H1 (cell line): ENCODE measurements around the gene HERC3. TPM values are rescaled to one million over a fixed set of nuclear protein-coding genes. Genes with fewer than 3 reads are reported as not detected.

ENCODE experiments used
- CTCF ChIA-PET: fragments of 300-600 bp; sonication (Branson Sonifier 250); formaldehyde crosslinking; loops from one replicate; lab custom pipeline; 2021; ENCODE audit not compliant: partially characterized antibody; lab: Charles Lee
- POLR2A ChIA-PET: fragments of 300-600 bp; sonication (Branson Sonifier 250); formaldehyde crosslinking; loops from one replicate; lab custom pipeline; 2021; ENCODE audit warnings: inconsistent platforms; ENCODE audit not compliant: partially characterized antibody; lab: Charles Lee
- DNase-seq, 2 experiments: peaks; one replicate each; pipeline versions ENCODE4 v3.0.0 to v3.0.0-alpha.2; 2010 to 2022; ENCODE audit warnings: low spot score in 2 of 2, low read depth in 1 of 2, mixed read lengths in 1 of 2
- FAIRE-seq: peaks from 2 replicates; lab custom pipeline; 2011; peaks lifted over from hg19 to GRCh38; lab: Jason Lieb, UNC
- H2AFZ ChIP-seq: 2 replicates; pipeline ENCODE4 v1.8.1; 2012; ENCODE audit warnings: low read length, inconsistent platforms
- H2AK5ac ChIP-seq: 2 replicates; pipeline ENCODE4 v1.6.1; 2013; ENCODE audit warnings: low read depth, low read length
- H2BK120ac ChIP-seq: replicated peaks from 2 replicates; pipeline ENCODE3; 2013; ENCODE audit warnings: low read depth, low read length, inconsistent platforms
- H2BK12ac ChIP-seq: 2 replicates; pipeline ENCODE4 v1.6.1; 2013; ENCODE audit warnings: low read depth, low read length
- H2BK15ac ChIP-seq: 2 replicates; pipeline ENCODE4 v1.6.1; 2013; ENCODE audit warnings: low read length
- H2BK20ac ChIP-seq: 2 replicates; pipeline ENCODE4 v1.6.1; 2013; ENCODE audit warnings: low read length
- H2BK5ac ChIP-seq: 2 replicates; pipeline ENCODE4 v1.6.1; 2013; ENCODE audit warnings: low read depth, low read length
- H3K14ac ChIP-seq: 2 replicates; pipeline ENCODE4 v1.6.1; 2013; ENCODE audit warnings: inconsistent platforms; ENCODE audit not compliant: insufficient read length
- H3K18ac ChIP-seq: 2 replicates; pipeline ENCODE4 v1.6.1; 2013; ENCODE audit warnings: low read length; ENCODE audit errors: extremely low read depth
- H3K23ac ChIP-seq: 2 replicates; pipeline ENCODE4 v1.6.1; 2013; ENCODE audit warnings: inconsistent platforms; ENCODE audit not compliant: insufficient read length
- H3K23me2 ChIP-seq: 2 replicates; pipeline ENCODE4 v1.6.1; 2013; ENCODE audit warnings: low read depth, low read length
- H3K27ac ChIP-seq: 2 replicates; pipeline ENCODE4 v1.6.1; 2011; ENCODE audit warnings: low read depth, low read length, inconsistent platforms
- H3K27me3 ChIP-seq, 4 experiments: replicated peaks in 1 of 4; 1 replicate in 1 of 4; 2 replicates in 3 of 4; pipeline versions ENCODE4 v1.6.1 to v1.8.1; 2011 to 2013; ENCODE audit warnings: low read length in 3 of 4, mild to moderate bottlenecking in 3 of 4, inconsistent platforms in 2 of 4, mixed read lengths in 2 of 4, moderate library complexity in 1 of 4; ENCODE audit not compliant: control insufficient read depth in 3 of 4, insufficient read depth in 3 of 4; ENCODE audit errors: extremely low read depth in 1 of 4
- H3K36me3 ChIP-seq, 4 experiments: 2 replicates each; pipeline versions ENCODE4 v1.6.1 to v1.8.1; 2011 to 2013; ENCODE audit warnings: mild to moderate bottlenecking in 4 of 4, low read length in 3 of 4, moderate library complexity in 2 of 4, control low read depth in 1 of 4, inconsistent platforms in 1 of 4; ENCODE audit not compliant: insufficient read depth in 4 of 4, control insufficient read depth in 2 of 4
- H3K4ac ChIP-seq: replicated peaks from 2 replicates; pipeline ENCODE3; 2013; ENCODE audit warnings: low read length, low read depth, mixed read lengths, inconsistent platforms; ENCODE audit not compliant: insufficient read length
- H3K4me1 ChIP-seq, 4 experiments: replicated peaks in 1 of 4; 1 replicate in 1 of 4; 2 replicates in 3 of 4; pipeline versions ENCODE4 v1.6.1 to v1.8.1; 2011 to 2013; ENCODE audit warnings: low read length in 3 of 4, inconsistent platforms in 2 of 4, mixed read lengths in 1 of 4; ENCODE audit not compliant: insufficient read depth in 4 of 4, control insufficient read depth in 3 of 4
- H3K4me2 ChIP-seq, 2 experiments: 2 replicates each; pipeline versions ENCODE4 v1.6.1 to v1.8.1; 2011 to 2013; ENCODE audit warnings: low read depth in 2 of 2, low read length in 2 of 2, control low read depth in 1 of 2, inconsistent platforms in 1 of 2, mild to moderate bottlenecking in 1 of 2; ENCODE audit not compliant: insufficient read depth in 1 of 2
- H3K4me3 ChIP-seq, 4 experiments: fragments of 200-600, 300-600 bp in 1 of 4; sonication (generic), shearing (Covaris generic), sonication (Bioruptor Twin) in 1 of 4; 2 replicates each; pipeline versions ENCODE4 v1.5.1 to v1.8.1; 2011 to 2016; ENCODE audit warnings: low read length in 4 of 4, low read depth in 3 of 4, control low read depth in 2 of 4, inconsistent platforms in 2 of 4, mild to moderate bottlenecking in 2 of 4, mixed read lengths in 1 of 4, moderate library complexity in 1 of 4; ENCODE audit not compliant: insufficient read depth in 2 of 4; ENCODE audit errors: extremely low read depth in 1 of 4
- H3K56ac ChIP-seq: replicated peaks from 2 replicates; pipeline ENCODE3; 2013; ENCODE audit warnings: low read depth, mild to moderate bottlenecking, mixed read lengths, low read length, inconsistent platforms; ENCODE audit not compliant: insufficient read length
- H3K79me1 ChIP-seq: 2 replicates; pipeline ENCODE4 v1.6.1; 2013; ENCODE audit warnings: low read depth, low read length, control low read depth
- H3K79me2 ChIP-seq, 2 experiments: 2 replicates each; pipeline versions ENCODE4 v1.6.1 to v1.8.1; 2012 to 2013; ENCODE audit warnings: low read length in 2 of 2, mild to moderate bottlenecking in 2 of 2, inconsistent platforms in 1 of 2; ENCODE audit not compliant: insufficient read depth in 2 of 2, control insufficient read depth in 1 of 2
- H3K9ac ChIP-seq, 4 experiments: replicated peaks in 1 of 4; 1 replicate in 1 of 4; 2 replicates in 3 of 4; pipeline versions ENCODE4 v1.6.1 to v1.8.1; 2011 to 2013; ENCODE audit warnings: low read depth in 3 of 4, low read length in 3 of 4, control low read depth in 2 of 4, mild to moderate bottlenecking in 2 of 4, moderate library complexity in 2 of 4, inconsistent platforms in 1 of 4; ENCODE audit errors: extremely low read depth in 1 of 4
- H3K9me3 ChIP-seq, 2 experiments: 2 replicates each; pipeline versions ENCODE4 v1.6.1 to v1.8.1; 2012 to 2013; ENCODE audit warnings: mild to moderate bottlenecking in 2 of 2, moderate library complexity in 2 of 2, control low read depth in 1 of 2, inconsistent platforms in 1 of 2, low read depth in 1 of 2, low read length in 1 of 2, mixed read lengths in 1 of 2; ENCODE audit not compliant: insufficient read depth in 2 of 2
- H4K20me1 ChIP-seq, 2 experiments: replicated peaks in 1 of 2; 2 replicates each; pipeline versions ENCODE3 to v1.8.1; 2011 to 2013; ENCODE audit warnings: inconsistent platforms in 2 of 2, low read length in 2 of 2, mild to moderate bottlenecking in 1 of 2; ENCODE audit not compliant: insufficient read depth in 2 of 2, control insufficient read depth in 1 of 2
- H4K5ac ChIP-seq: 2 replicates; pipeline ENCODE4 v1.6.1; 2013; ENCODE audit warnings: low read length, low read depth, mixed read lengths, inconsistent platforms; ENCODE audit not compliant: insufficient read length
- H4K8ac ChIP-seq: 2 replicates; pipeline ENCODE4 v1.8.0; 2013; ENCODE audit warnings: mild to moderate bottlenecking, moderate library complexity, low read length, inconsistent platforms; ENCODE audit not compliant: insufficient read depth; ENCODE audit errors: extremely low read depth
- H4K91ac ChIP-seq: replicated peaks from 2 replicates; pipeline ENCODE3; 2013; ENCODE audit warnings: low read length, mixed read lengths, inconsistent platforms; ENCODE audit not compliant: insufficient read length
- BCL11A ChIP-seq, 2 experiments: IDR thresholded peaks; one replicate each; pipeline ENCODE4 v1.6.1; 2011; ENCODE audit warnings: low read depth in 2 of 2, low read length in 2 of 2, mild to moderate bottlenecking in 2 of 2
- CHD2 ChIP-seq: IDR thresholded peaks from 2 replicates; pipeline ENCODE4 v1.6.1; 2012; ENCODE audit warnings: low read length, improper control_type of control experiment
- RFX5 ChIP-seq: IDR thresholded peaks from 2 replicates; pipeline ENCODE4 v1.6.1; 2011; ENCODE audit warnings: low read depth, low read length, improper control_type of control experiment, borderline replicate concordance
- WGBS, 2 experiments: shearing (Covaris generic) in 1 of 2; methylation state at CpG; one replicate each; pipeline versions ENCODE4 v1.1.6 to v1.1.7; 2013 to 2015; ENCODE audit warnings: low lambda C conversion rate in 2 of 2, mixed read lengths in 2 of 2, inconsistent platforms in 1 of 2, low coverage in 1 of 2, missing lambda C conversion rate in 1 of 2; ENCODE audit not compliant: insufficient replicate concordance in 2 of 2, insufficient coverage in 1 of 2, insufficient read length in 1 of 2; ENCODE audit errors: extremely low coverage in 1 of 2, missing lambda C conversion rate in 1 of 2; 5-methylcytosine and 5-hydroxymethylcytosine counted together
- polyA plus RNA-seq, 7 experiments: library from polyadenylated mRNA; depleted of rRNA in 3 of 7; stranded (reverse) in 5 of 7; unstranded in 2 of 7; fragments of >200 nt in 5 of 7; fragments of 200-250 nt in 2 of 7; gene quantifications; 1 replicate in 5 of 7; 2 replicates in 1 of 7; 4 replicates in 1 of 7; pipeline versions ENCODE4 v1.2.1 to v1.2.3, GENCODE V29; 2011 to 2013; ENCODE audit warnings: missing spikeins in 2 of 7, mixed read lengths in 2 of 7
- total RNA-seq: library from RNA; stranded (reverse); fragmentation: NEBNext Ultra II Directional; extraction: Animal tissue kit (Norgen Biotek cat#: 25700); gene quantifications from 2 replicates; pipeline ENCODE4 v1.2.1, GENCODE V29; 2021

HERC3 gene
- total and polyA plus RNA-seq, 2 of the 8 experiments (the other 6 are each of a cell fraction or from before 2014, with no cell fraction given) = 1.4 to 5.7 TPM

DNA sequence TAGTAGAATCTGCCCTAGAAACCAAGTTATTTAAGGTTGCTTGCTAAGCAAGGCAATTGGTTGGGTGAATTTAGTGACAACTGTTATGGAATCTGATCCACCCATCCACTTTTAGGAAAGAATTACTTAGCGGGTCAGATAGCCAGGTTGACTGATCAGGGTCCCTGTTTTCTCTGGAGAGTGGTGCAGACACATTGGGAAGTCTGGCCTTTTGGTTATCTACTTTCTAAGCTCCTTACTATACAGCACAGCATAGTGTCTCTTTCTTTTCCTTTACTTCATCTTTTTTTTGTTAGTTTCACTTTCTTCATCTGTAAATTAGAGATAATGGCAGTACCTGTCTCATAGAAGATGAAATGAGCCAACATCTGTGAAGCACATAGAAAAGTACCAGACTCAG is 7.4 kb downstream of the HERC3 start:
- no peaks in the 10 kb centered on the region for H3K9me3 ChIP-seq
- H4K91ac ChIP-seq = no peak overlapping the region
- H3K23me2 ChIP-seq = no peaks in the 10 kb centered on the region
- no peak overlapping the region for H2AK5ac ChIP-seq
- H3K14ac ChIP-seq = no peak overlapping the region
- H3K79me1 ChIP-seq = no peaks in the 10 kb centered on the region
- no peak overlapping the region for H2BK20ac ChIP-seq
- no peak overlapping the region for H2BK12ac ChIP-seq
- H3K4ac ChIP-seq = no peak overlapping the region
- no peak overlapping the region for H3K9ac ChIP-seq
- CTCF ChIA-PET = interaction anchor here (0.6 to 2.0 kb wide), 7 partner anchors 52 to 627 kb away, joined by 3 to 5 read pairs (median 4); partner anchors contain the start of gene HERC5
- H3K56ac ChIP-seq = no peak overlapping the region
- H3K4me1 ChIP-seq = peaks cover 2 to 12% (median 9%) of the 10 kb centered on the region in 4 experiments; a peak in 6 of 7 replicates
- 82% methylated on average over 1 of the region's 1 CpG; no CpG with 5 or more reads in 1 of the 2 experiments for WGBS, 2 experiments
- H4K5ac ChIP-seq = no peak overlapping the region
- H3K4me3 ChIP-seq = no peak overlapping the region
- no peaks in the 10 kb centered on the region for H3K36me3 ChIP-seq
- TF ChIP-seq CHD2 (no peak), BCL11A (IDR thresholded peaks at IDR 0.05; ENCODE audit: low read depth in 2 of 2, low read length in 2 of 2) (no peak), RFX5 (no peak)
- H4K20me1 ChIP-seq = no peaks in the 10 kb centered on the region
- no peak overlapping the region for H2BK5ac ChIP-seq
- no peaks in the 10 kb centered on the region for H3K79me2 ChIP-seq
- H3K27ac ChIP-seq = no peak overlapping the region
- H2AFZ ChIP-seq = no peak overlapping the region
- DNase-seq (no peak), FAIRE-seq (no peak)
- H3K18ac ChIP-seq = no peak overlapping the region
- H3K27me3 ChIP-seq = no peaks in the 10 kb centered on the region
- H3K4me2 ChIP-seq = no peak overlapping the region
- POLR2A ChIA-PET = interaction anchor here (0.6 to 0.9 kb wide), 3 partner anchors 9 to 199 kb away, joined by 3 to 5 read pairs (median 4); no protein-coding TSS in a partner anchor
- no peak overlapping the region for H3K23ac ChIP-seq
- H2BK120ac ChIP-seq = no peak overlapping the region
- no peak overlapping the region for H2BK15ac ChIP-seq
- H4K8ac ChIP-seq = no peak overlapping the region
